HG02588 (cell line): ENCODE results near the gene NOP9.
"Not testable (repeated sequence)": the region's sequence is repeated elsewhere in the genome, so short reads cannot be mapped to it uniquely, and the experiment has no call there.

Experiments used
- ATAC-seq: cut with Tn5 transposase; IDR thresholded peaks from one replicate; pipeline ENCODE4 v1.9.1; 2021; ENCODE audit warnings: mild to moderate bottlenecking, moderate library complexity; ENCODE audit not compliant: unreplicated experiment

Gene NOP9

DNA sequence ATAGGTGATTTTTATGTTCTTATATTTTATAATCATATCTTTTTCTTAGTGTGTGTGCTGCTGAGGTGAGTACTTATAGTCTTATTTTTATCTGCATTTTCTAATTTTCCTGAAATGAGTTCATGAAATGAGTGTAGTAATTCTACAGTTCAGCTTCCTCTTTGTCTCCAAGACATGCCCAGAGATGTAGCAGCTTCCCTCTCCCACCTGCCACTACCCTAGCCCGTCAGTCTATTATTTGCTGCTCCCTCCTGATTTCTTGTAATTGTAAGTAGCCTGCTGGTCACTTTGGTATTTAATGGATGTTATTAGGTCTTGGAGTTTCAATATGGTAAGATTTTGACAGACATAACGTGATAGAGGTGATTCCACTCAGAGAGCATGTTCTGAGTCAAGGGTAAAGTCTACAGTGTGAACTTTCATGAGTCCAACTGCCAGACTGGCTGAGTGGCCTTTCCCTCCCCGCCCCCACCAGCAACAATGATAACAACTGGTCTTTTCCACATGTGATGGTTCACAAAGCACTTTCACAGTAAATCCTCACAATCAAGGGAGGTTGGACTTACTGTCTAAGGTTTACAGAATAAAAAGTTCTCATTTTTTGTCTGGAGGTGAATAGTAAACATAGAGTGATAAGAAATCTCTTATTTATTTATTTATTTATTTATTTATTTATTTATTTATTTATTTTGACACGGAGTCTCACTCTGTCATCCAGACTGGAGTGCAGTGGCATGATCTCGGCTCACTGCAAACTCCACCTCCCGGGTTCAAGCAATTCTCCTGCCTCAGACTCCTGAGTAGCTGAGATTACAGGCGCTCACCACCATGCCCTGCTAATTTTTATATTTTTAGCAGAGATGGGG, 44.4 kb downstream of the NOP9 start:
- ATAC-seq, result no peak

DNA sequence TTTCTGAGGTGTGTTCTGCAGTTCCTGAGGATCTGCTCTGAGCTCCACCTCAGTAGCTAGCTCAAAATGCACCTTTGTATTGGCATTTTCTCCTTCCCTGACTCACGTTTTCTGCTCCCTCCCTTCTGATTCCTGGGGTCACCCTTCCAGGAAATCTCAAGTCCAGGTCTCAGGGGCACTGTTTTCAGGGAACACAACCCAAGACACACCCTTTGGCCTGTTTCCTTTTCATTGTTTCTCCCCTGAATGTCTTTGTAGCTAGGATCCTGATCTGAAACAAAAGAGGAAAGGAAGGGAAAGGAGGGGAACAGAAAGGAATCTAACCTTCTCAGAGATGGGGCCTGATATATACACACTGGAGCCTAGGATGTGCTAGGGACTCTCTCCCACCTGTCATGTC, 47.5 kb downstream of the NOP9 start:
- no peak for ATAC-seq

DNA sequence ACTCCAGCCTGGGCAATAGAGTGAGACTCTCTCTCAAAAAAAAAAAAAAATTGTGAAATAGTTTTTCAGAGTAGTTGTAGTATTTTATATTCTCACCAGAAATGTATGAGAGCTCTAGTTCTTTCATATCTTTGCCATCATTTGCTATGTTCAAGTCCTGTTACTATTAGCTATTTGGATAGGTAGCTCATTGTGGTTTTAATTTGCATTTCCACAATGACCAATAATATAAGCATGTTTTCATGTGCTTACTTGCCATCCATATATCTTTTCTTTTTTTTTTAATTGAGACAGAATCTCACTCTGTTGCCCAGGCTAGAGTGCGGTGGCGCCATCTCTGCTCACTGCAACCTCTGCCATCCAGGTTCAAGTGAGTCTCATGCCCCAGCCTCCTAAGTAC, 48.5 kb downstream of the NOP9 start:
- ATAC-seq, result no peak

DNA sequence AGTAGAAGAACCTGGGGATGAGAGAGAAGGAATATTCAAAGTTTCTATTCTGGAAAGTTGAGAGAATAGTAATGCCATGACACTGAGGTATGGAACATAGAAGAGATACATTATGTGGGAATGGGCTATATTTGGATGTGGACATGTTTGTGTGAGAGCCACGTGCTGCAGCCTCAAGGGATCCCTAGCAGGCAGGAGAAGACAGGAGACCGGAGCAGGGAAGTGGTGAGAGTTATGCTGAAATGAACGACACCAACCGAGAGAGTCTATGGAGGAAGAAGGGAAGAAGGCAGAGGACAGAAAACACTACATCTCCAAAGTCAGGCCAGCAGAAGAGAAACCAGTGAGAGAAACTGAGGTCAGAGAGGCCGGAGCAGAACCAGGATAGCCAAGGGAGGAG, 50.1 kb downstream of the NOP9 start:
- no peak for ATAC-seq

DNA sequence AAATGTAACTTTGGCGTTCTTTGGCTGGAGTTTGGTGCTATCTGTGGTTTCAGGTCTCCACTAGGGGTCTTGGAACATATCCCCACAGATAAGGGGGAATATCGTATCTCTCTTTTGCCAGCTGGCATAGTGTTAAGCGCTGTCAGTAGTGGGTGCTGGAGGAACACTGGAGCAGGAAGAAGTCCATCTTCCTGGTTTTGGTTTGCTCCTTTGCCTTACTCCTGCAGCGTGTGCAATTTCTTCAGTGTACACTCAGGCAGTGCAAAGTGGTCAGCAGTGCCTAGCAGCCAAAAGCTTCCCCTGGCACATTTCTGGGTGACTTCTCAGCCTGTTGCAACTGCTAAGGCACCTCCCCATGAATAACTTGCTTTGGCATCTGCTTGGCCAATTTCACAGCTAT, 51.9 kb downstream of the NOP9 start:
- no peak for ATAC-seq

DNA sequence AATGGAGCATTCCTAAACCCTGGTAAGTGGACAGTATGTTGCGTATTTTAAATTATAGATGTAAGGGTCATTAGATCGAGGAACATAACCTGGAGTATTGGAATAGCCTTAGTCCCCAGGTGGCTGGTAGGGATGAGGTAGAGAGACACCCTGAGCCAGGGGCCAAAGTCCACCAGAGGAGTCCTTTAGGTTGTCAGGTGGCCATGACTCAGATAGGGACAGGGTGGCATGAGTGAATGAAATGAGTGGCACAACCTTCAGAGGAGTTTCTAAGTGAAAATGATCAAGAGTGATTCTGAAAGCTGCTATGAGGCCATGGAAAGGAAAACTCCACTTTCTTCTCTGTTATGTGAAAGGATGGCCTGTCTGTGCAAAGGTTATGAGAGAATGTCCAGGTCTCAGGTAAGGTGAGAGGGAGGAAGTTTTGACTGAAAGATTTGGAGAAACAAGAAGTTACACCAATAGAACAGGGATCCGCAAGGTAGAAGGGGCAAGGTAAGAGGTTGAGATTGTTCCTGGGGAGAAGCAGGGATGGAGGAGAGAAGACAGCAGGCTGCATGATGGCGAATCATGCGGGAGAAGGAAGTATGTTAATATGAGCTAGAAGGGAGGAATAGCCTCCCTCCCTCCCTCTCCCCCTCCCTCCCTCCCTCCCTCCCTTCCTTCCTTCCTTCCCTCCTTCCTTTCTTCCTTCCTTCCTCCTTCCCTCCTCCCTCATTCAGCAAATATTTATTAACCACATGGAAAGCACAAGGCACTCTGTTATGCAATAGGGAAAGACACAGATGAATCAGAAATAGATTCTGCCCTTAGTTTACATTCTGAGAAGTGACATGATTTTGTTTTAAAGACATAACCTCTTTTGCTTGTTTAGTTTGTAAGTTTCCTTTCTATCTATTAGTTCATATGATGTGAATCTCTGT, 54.2 kb downstream of the NOP9 start:
- no peak for ATAC-seq

DNA sequence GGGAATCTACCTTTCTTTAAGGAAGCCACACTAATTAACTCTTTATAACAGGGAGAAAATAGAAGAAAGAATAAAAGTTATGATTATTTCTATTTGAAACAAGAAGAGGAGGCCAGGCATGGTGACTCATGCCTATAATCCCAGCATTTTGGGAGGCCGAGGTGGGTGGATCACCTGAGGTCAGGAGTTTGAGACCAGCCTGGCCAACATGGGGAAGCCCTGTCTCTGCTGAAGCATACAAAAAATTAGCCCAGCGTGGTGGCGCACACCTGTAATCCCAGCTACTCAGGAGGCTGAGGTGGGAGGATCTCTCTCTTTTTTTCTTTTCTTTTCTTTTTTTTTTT, 54.8 kb downstream of the NOP9 start:
- not testable (repeated sequence) for ATAC-seq

DNA sequence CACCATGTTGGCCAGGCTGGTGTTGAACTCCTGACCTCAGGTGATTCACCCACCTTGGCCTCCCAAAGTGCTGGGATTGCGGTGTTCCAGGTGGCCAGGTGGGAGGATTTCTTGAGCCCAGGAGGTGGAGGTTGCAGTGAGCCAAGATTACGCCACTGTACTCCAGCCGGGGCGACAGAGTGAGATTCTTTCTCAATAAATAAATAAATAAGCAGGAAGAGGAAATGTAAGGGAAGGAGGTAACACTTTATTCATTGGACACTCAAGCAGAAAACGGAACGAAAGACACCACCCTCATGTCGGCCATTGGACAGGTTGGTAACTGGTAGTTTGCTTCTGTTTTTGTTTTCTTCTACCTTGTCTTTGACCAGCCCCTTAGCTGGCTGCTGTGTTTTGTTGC, 55.4 kb downstream of the NOP9 start:
- no peak for ATAC-seq

DNA sequence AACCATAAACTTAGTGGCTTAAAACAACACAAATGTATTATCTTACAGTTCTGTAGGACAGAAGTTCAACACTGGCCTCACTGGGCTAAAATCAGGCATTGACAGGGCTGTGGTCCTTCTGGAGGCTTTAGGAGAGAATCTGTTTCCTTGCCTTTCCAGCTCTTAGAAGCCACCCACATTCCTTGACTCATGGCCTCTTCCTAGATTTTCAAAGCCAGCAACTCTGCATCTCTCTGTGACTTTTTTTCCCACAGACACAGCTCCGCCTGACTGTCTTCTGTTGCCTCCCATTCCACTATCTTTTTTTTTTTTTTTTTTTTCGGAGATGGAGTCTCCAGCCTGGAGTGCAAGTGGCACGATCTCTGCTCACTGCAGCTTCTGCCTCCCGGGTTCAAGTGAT, 56.6 kb downstream of the NOP9 start:
- ATAC-seq, result no peak
